IPS DF 4.7 (cell line): ENCODE data around the gene ELL3.

Source experiments
- DNase-seq: peaks from one replicate; pipeline ENCODE4 v3.0.0-alpha.2; 2013; ENCODE audit warnings: low spot score; ENCODE audit errors: extremely low read depth

Gene ELL3

DNA sequence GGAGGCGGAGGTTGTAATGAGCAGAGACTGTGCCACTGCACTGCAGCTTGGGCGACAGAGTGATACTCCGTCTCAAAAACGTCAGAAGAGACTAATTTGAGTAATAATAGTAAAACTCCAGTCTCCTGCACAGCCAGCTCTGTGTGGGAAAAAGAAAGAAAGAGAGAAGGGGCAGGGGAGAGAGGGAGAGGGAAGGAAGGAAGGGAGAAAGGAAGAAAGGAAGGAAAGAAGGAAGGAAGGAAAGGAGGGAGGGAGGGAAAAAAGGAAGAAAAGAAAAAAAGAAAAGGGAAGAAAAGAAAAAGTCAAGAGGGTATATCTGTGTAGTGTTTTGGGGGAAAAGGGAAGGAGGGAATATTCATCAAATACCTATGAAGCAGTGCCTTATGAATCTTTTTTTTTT is 53.6 kb downstream of the ELL3 start:
- DNase-seq, result no peak
